ENCODE measurements around the gene EXOSC7. TPM values are rescaled to one million over a fixed set of nuclear protein-coding genes. Genes with fewer than 3 reads are reported as not detected.
A peak's percentile ranks its signal among the peaks of the same experiment; 100 is the strongest.

Gene EXOSC7
- total RNA-seq, 3 donors from 2014 or later = 23.2 to 26.2 (median 24.4) TPM

- Histone ChIP-seq H3K4me1 (ENCODE audit: low read depth) (peaks cover 50% of the 10 kb centered on the region), H3K36me3 (ENCODE audit: low read depth) (no peaks in the 10 kb centered on the region), H3K4me3 (no peak overlapping the region), H3K9me3 (no peaks in the 10 kb centered on the region)
- intact Hi-C loops (cut with DNase I, micrococcal nuclease) = no loop called here
- TF ChIP-seq CTCF (IDR thresholded peaks at IDR 0.05) = no peak
- ATAC-seq = no peak
- DNase-seq = no peak
Measured at GRCh38 chr3:44969154-44969827, 6.8 kb upstream of the EXOSC7 start.

- TF ChIP-seq CTCF (IDR thresholded peaks at IDR 0.05) = no peak
- H3K36me3 ChIP-seq (ENCODE audit: low read depth) = no peaks in the 10 kb centered on the region
- no peaks in the 10 kb centered on the region for H3K9me3 ChIP-seq
- DNase-seq (no peak), ATAC-seq (no peak)
- H3K4me1 ChIP-seq (ENCODE audit: low read depth) = peaks cover 55% of the 10 kb centered on the region
- intact Hi-C loops (cut with DNase I, micrococcal nuclease) = no loop called here
- no peak overlapping the region for H3K4me3 ChIP-seq
Measured at GRCh38 chr3:44969828-44970179, 6.2 kb upstream of the EXOSC7 start.

- peaks cover 56% of the 10 kb centered on the region for H3K4me1 ChIP-seq (ENCODE audit: low read depth)
- H3K9me3 ChIP-seq = no peaks in the 10 kb centered on the region
- peak in 1 of 3 donors; percentile 24 for DNase-seq
- no peak for TF ChIP-seq CTCF (IDR thresholded peaks at IDR 0.05)
- no peaks in the 10 kb centered on the region for H3K36me3 ChIP-seq (ENCODE audit: low read depth)
- peak overlapping the region; percentile 6 for H3K4me3 ChIP-seq
- intact Hi-C loops (cut with DNase I, micrococcal nuclease) = no loop called here
- ATAC-seq = peak; percentile 43
Measured at GRCh38 chr3:44970926-44971490, 5.0 kb upstream of the EXOSC7 start.

GRCh38 chr3:44974416-44974815 lies 1.6 kb upstream of the EXOSC7 start:
- intact Hi-C loops (cut with DNase I, micrococcal nuclease) = no loop called here
- no peaks in the 10 kb centered on the region for H3K36me3 ChIP-seq (ENCODE audit: low read depth)
- peak; percentile 74 for ATAC-seq
- no peak for TF ChIP-seq CTCF (IDR thresholded peaks at IDR 0.05)
- H3K4me1 ChIP-seq (ENCODE audit: low read depth) = peaks cover 51% of the 10 kb centered on the region
- no peak overlapping the region for H3K4me3 ChIP-seq
- peak in 2 of 3 donors; percentile 50 to 79 for DNase-seq
- no peaks in the 10 kb centered on the region for H3K9me3 ChIP-seq

GRCh38 chr3:44981220-44981619 lies 5.2 kb downstream of the EXOSC7 start:
- ATAC-seq = no peak
- H3K4me1 ChIP-seq (ENCODE audit: low read depth) = peaks cover 8% of the 10 kb centered on the region

More at GRCh38 chr3:44981220-44981619, 5.2 kb downstream of the EXOSC7 start:
- no peak for TF ChIP-seq CTCF (IDR thresholded peaks at IDR 0.05)
- no peaks in the 10 kb centered on the region for H3K36me3 ChIP-seq (ENCODE audit: low read depth)
- no peak overlapping the region for H3K4me3 ChIP-seq
- H3K9me3 ChIP-seq = no peaks in the 10 kb centered on the region
- intact Hi-C loops (cut with DNase I, micrococcal nuclease) = no loop called here
- no peak for DNase-seq
